Inferior parietal cortex (tissue), 1 donor: ENCODE measurements around the gene SDCCAG8.

ENCODE experiments used
- DNase-seq: peaks from one replicate; pipeline ENCODE4 v3.0.0-alpha.2; 2016; ENCODE audit errors: extremely low spot score

Gene SDCCAG8

GRCh38 chr1:243390162-243390791 is 134.4 kb downstream of the SDCCAG8 start:
- no peak for DNase-seq

- no peak for DNase-seq
Observed at GRCh38 chr1:243391355-243391754, 135.5 kb downstream of the SDCCAG8 start.

GRCh38 chr1:243393096-243393495 is 137.3 kb downstream of the SDCCAG8 start:
- DNase-seq: no peak

GRCh38 chr1:243394066-243394465 is 138.2 kb downstream of the SDCCAG8 start:
- no peak for DNase-seq

- no peak for DNase-seq
Observed at GRCh38 chr1:243394601-243395464, 139.0 kb downstream of the SDCCAG8 start.

GRCh38 chr1:243396424-243396823 is 140.6 kb downstream of the SDCCAG8 start:
- DNase-seq: no peak

- no peak for DNase-seq
Observed at GRCh38 chr1:243396876-243397275, 141.0 kb downstream of the SDCCAG8 start.

- no peak for DNase-seq
Observed at GRCh38 chr1:243397613-243398321, 141.9 kb downstream of the SDCCAG8 start.

- DNase-seq: no peak
Observed at GRCh38 chr1:243399561-243400155, 143.8 kb downstream of the SDCCAG8 start.

GRCh38 chr1:243402868-243403267 is 147.0 kb downstream of the SDCCAG8 start:
- DNase-seq: no peak

- no peak for DNase-seq
Observed at GRCh38 chr1:243406424-243406823, 150.6 kb downstream of the SDCCAG8 start.

GRCh38 chr1:243407284-243408018 is 151.6 kb downstream of the SDCCAG8 start:
- no peak for DNase-seq

GRCh38 chr1:243408479-243408878 is 152.6 kb downstream of the SDCCAG8 start:
- no peak for DNase-seq

GRCh38 chr1:243409284-243409683 is 153.4 kb downstream of the SDCCAG8 start:
- no peak for DNase-seq

GRCh38 chr1:243411472-243411871 is 155.6 kb downstream of the SDCCAG8 start:
- no peak for DNase-seq

GRCh38 chr1:243413431-243414151 is 157.8 kb downstream of the SDCCAG8 start:
- DNase-seq: no peak

GRCh38 chr1:243414152-243414494 is 158.3 kb downstream of the SDCCAG8 start:
- DNase-seq: no peak

GRCh38 chr1:243415663-243416408 is 160.0 kb downstream of the SDCCAG8 start:
- no peak for DNase-seq

GRCh38 chr1:243416495-243416894 is 160.7 kb downstream of the SDCCAG8 start:
- DNase-seq: no peak
